OCI-LY1 (cell line): ENCODE results near the gene CBFA2T3.

ENCODE experiments used
- H2AFZ ChIP-seq: fragments of 200-600 bp; sonication (generic), shearing (Covaris generic); 2 replicates; pipeline ENCODE4 v1.6.0; 2014; ENCODE audit warnings: antibody characterized with exemption, mild to moderate bottlenecking, low read length
- H3F3A ChIP-seq: fragments of 200-600 bp; sonication (generic), shearing (Covaris generic); 2 replicates; pipeline ENCODE4 v1.6.0; 2014; ENCODE audit warnings: mild to moderate bottlenecking, antibody characterized with exemption, low read length, moderate library complexity; ENCODE audit not compliant: insufficient read depth
- H3K27ac ChIP-seq: fragments of 200-600 bp; sonication (generic); 2 replicates; pipeline ENCODE4 v1.5.1; 2014; ENCODE audit warnings: low read length, mixed run types, mild to moderate bottlenecking, low read depth; ENCODE audit not compliant: poor library complexity, severe bottlenecking
- H3K27me3 ChIP-seq: fragments of 200-600 bp; sonication (generic); 2 replicates; pipeline ENCODE4 v1.6.0; 2014; ENCODE audit warnings: antibody characterized with exemption, mild to moderate bottlenecking, low read length, moderate library complexity; ENCODE audit not compliant: insufficient read depth
- H3K36me3 ChIP-seq: fragments of 200-600 bp; sonication (generic); 2 replicates; pipeline ENCODE4 v1.6.1; 2014; ENCODE audit warnings: mild to moderate bottlenecking, antibody characterized with exemption, low read length, moderate library complexity, mixed read lengths; ENCODE audit not compliant: insufficient read depth
- H3K4me1 ChIP-seq: fragments of 200-600 bp; sonication (generic); 2 replicates; pipeline ENCODE4 v1.5.1; 2014; ENCODE audit warnings: mild to moderate bottlenecking, low read length, moderate library complexity; ENCODE audit not compliant: insufficient read depth, severe bottlenecking
- H3K4me2 ChIP-seq: fragments of 200-600 bp; sonication (generic), shearing (Covaris generic); 2 replicates; pipeline ENCODE4 v1.6.1; 2014; ENCODE audit warnings: low read length
- H3K4me3 ChIP-seq: fragments of 200-600 bp; sonication (generic); 2 replicates; pipeline ENCODE4 v1.5.1; 2014; ENCODE audit warnings: low read length, low read depth, mild to moderate bottlenecking, mixed read lengths; ENCODE audit not compliant: poor library complexity, severe bottlenecking
- H3K79me2 ChIP-seq: fragments of 200-600 bp; shearing (Covaris generic); 2 replicates; pipeline ENCODE4 v1.6.1; 2016; ENCODE audit warnings: mixed run types, low read length, mixed read lengths; ENCODE audit not compliant: insufficient read depth
- H3K9ac ChIP-seq: fragments of 200-600 bp; sonication (generic), shearing (Covaris generic); 2 replicates; pipeline ENCODE4 v1.6.1; 2014; ENCODE audit warnings: mild to moderate bottlenecking, low read length, mixed read lengths
- H3K9me2 ChIP-seq: fragments of 200-600 bp; sonication (generic), shearing (Covaris generic); 2 replicates; pipeline ENCODE4 v1.6.1; 2014; ENCODE audit warnings: low read depth, mild to moderate bottlenecking, low read length, mixed read lengths
- H3K9me3 ChIP-seq: fragments of 200-600 bp; shearing (Covaris generic); 2 replicates; pipeline ENCODE4 v1.6.1; 2014; ENCODE audit warnings: low read length, mixed read lengths
- H4K20me1 ChIP-seq: fragments of 200-600 bp; sonication (generic), shearing (Covaris generic); 2 replicates; pipeline ENCODE4 v1.6.0; 2016; ENCODE audit warnings: mild to moderate bottlenecking, low read length; ENCODE audit not compliant: insufficient read depth
- CTCF ChIP-seq: fragments of 200-600 bp; sonication (generic), shearing (Covaris generic); IDR thresholded peaks from 2 replicates; pipeline ENCODE4 v1.5.1; 2017; ENCODE audit warnings: mild to moderate bottlenecking, antibody characterized with exemption, low read length, moderate library complexity, mixed read lengths
- EZH2 ChIP-seq: fragments of 200-600 bp; sonication (generic), shearing (Covaris generic); IDR thresholded peaks from 2 replicates; pipeline ENCODE4 v1.8.0; 2017; ENCODE audit warnings: borderline replicate concordance, mixed run types, mild to moderate bottlenecking, antibody characterized with exemption, low read length, moderate library complexity, mixed read lengths

Gene CBFA2T3

DNA sequence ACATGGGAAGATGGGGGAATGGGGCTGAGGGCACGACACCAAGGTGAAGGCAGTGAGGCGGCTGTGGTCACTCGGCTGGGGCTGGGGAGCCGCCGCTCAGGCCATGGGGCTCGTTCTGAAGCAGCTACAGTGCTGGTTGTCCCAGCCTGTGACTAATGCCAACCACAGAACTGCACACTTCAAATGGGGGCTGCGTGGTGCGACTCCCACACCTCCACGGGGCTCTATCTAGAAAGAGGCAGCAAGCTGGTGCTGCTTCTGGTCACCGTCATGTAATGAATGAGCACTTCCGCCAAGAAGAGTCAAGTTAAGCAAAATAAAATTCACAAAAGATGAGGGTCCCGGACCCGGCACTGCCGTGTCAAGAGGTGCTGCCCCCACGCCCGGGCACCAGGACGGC lies 140.2 kb downstream of the CBFA2T3 start:
- Histone ChIP-seq H3K9ac (no peak overlapping the region), H3K4me2 (no peak overlapping the region), H3K4me3 (no peak overlapping the region), H3K27ac (no peak overlapping the region), H3K27me3 (no peaks in the 10 kb centered on the region), H3K79me2 (no peaks in the 10 kb centered on the region), H4K20me1 (no peaks in the 10 kb centered on the region), H2AFZ (no peak overlapping the region), H3K9me2 (no peaks in the 10 kb centered on the region), H3K4me1 (no peaks in the 10 kb centered on the region), H3K9me3 (no peaks in the 10 kb centered on the region), H3F3A (no peaks in the 10 kb centered on the region), H3K36me3 (no peaks in the 10 kb centered on the region)
- TF ChIP-seq CTCF, result no peak
- TF ChIP-seq EZH2, result no peak

GRCh38 chr16:88835818-88836217 lies 141.2 kb downstream of the CBFA2T3 start:
- TF ChIP-seq CTCF, result no peak
- no peak for TF ChIP-seq EZH2
- H3F3A ChIP-seq, result no peaks in the 10 kb centered on the region
- no peak overlapping the region for H3K27ac ChIP-seq
- H3K27me3 ChIP-seq, result no peaks in the 10 kb centered on the region
- H3K4me3 ChIP-seq, result no peak overlapping the region
- no peaks in the 10 kb centered on the region for H3K9me2 ChIP-seq
- H2AFZ ChIP-seq, result no peak overlapping the region
- no peak overlapping the region for H3K9ac ChIP-seq
- H3K79me2 ChIP-seq, result no peaks in the 10 kb centered on the region
- H3K4me2 ChIP-seq, result no peak overlapping the region
- no peaks in the 10 kb centered on the region for H4K20me1 ChIP-seq
- H3K4me1 ChIP-seq, result no peaks in the 10 kb centered on the region
- no peaks in the 10 kb centered on the region for H3K36me3 ChIP-seq
- H3K9me3 ChIP-seq, result no peaks in the 10 kb centered on the region

DNA sequence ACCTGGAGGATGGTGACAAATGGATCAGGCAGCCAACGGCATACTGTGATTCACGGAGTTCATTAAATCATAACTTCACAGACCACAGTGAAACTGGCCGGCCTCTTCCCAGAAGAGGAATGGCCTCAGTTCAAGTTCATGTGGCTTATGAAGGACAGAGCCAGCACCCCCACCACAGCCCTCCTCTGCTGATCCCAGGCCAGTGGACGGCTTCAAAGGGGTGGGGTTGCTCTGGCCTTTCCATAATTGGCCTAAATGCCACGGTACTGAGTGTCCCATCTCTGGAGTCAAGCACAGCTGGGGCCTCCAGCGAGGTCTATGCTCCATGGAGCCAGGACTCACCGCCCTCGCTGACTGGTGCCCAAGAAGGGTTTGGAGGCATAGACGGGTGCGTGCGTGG lies 141.6 kb downstream of the CBFA2T3 start:
- H3K9ac ChIP-seq, result no peak overlapping the region
- H3K36me3 ChIP-seq, result no peaks in the 10 kb centered on the region
- no peaks in the 10 kb centered on the region for H3K27me3 ChIP-seq
- H3K4me1 ChIP-seq, result no peaks in the 10 kb centered on the region
- no peaks in the 10 kb centered on the region for H3K79me2 ChIP-seq
- no peaks in the 10 kb centered on the region for H3K9me2 ChIP-seq
- H3K4me3 ChIP-seq, result no peak overlapping the region
- TF ChIP-seq EZH2, result no peak
- TF ChIP-seq CTCF, result no peak
- H4K20me1 ChIP-seq, result no peaks in the 10 kb centered on the region
- H2AFZ ChIP-seq, result no peak overlapping the region
- no peaks in the 10 kb centered on the region for H3K9me3 ChIP-seq
- no peak overlapping the region for H3K27ac ChIP-seq
- H3K4me2 ChIP-seq, result no peak overlapping the region
- H3F3A ChIP-seq, result no peaks in the 10 kb centered on the region
